T-helper 2 cell treated with Interferon-gamma antibody and Interleukin-4, amounts not matched to agents 5 μg/mL and 100 μg/mL, for 36 hours (primary cell): ENCODE results near the gene POGZ.
"Not testable (repeated sequence)": the region's sequence is repeated elsewhere in the genome, so short reads cannot be mapped to it uniquely, and the experiment has no call there.

ENCODE experiments used
- DNase-seq: peaks from one replicate; pipeline ENCODE4 v3.0.0; 2021; ENCODE audit warnings: low spot score
- H3K27ac Mint-ChIP-seq: one replicate; pipeline ENCODE4 v1.8.0; 2021; ENCODE audit warnings: mild to moderate bottlenecking, mixed read lengths
- H3K27me3 Mint-ChIP-seq: one replicate; pipeline ENCODE4 v1.8.0; 2021; ENCODE audit warnings: low read depth, mixed read lengths
- H3K36me3 Mint-ChIP-seq: one replicate; pipeline ENCODE4 v1.8.0; 2021; ENCODE audit warnings: low read depth, mixed read lengths
- H3K4me1 Mint-ChIP-seq: one replicate; pipeline ENCODE4 v1.8.0; 2021; ENCODE audit warnings: low read depth, mixed read lengths
- H3K4me3 Mint-ChIP-seq: one replicate; pipeline ENCODE4 v1.8.0; 2022; ENCODE audit warnings: mild to moderate bottlenecking, moderate library complexity, mixed read lengths
- H3K9me3 Mint-ChIP-seq: one replicate; pipeline ENCODE4 v1.8.0; 2021; ENCODE audit warnings: mixed read lengths

POGZ gene

GRCh38 chr1:151458802-151459330 is 428 bp downstream of the POGZ start:
- Mint-ChIP-seq H3K36me3 (peaks cover 7% of the 10 kb centered on the region), H3K27me3 (peaks cover 18% of the 10 kb centered on the region), H3K27ac (peak overlapping the region; percentile 95), H3K4me1 (peaks cover 14% of the 10 kb centered on the region), H3K4me3 (peak overlapping the region; percentile 81), H3K9me3 (no peaks in the 10 kb centered on the region)
- DNase-seq, result peak; percentile 41

DNA sequence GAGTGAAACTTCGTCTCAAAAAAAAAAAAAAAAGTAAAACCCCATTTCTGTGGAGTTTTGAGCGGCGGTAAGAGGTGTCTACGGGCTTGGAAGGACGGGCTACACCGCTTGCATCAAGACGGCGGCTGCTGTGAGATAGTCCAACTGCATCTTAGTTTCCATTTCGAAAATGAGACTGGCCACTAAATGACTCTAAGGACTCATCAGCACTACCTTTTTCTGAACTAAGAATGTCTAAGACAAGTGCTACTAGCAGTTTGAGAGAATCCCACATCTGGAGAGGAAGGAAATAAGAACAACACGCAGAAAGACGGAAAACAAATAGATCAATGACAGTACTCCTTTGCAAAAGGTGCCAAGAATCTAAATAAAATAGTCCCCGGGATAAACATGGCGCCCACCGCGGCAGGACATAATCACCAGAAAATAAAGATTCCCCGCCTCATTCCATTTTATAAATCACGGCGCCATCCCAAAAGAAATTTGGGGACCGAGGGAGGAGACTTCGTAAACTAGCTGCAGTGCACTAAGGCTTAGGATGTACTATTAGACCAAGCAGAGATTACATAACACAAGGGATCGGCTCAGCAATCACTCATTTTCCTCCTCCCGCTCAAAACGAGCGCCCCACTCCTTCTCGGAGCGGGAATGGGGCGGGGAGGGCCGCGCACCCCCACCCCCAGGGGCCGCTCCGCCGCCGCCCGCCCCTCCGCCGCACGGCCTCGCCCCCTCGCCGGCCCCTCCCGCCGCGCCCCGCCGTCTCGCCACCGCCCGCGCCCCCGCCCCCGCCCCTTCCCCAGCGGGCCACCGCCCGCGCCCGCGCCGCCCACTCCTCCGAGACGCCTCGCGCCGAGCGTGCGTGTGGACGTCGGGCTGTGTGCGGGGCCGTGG is 1.1 kb downstream of the POGZ start:
- Mint-ChIP-seq H3K9me3 (no peaks in the 10 kb centered on the region), H3K27me3 (peaks cover 14% of the 10 kb centered on the region), H3K4me1 (peaks cover 14% of the 10 kb centered on the region), H3K36me3 (peaks cover 8% of the 10 kb centered on the region), H3K4me3 (peak overlapping the region; percentile 94), H3K27ac (peak overlapping the region; percentile 99)
- DNase-seq, result peak; percentile 45

DNA sequence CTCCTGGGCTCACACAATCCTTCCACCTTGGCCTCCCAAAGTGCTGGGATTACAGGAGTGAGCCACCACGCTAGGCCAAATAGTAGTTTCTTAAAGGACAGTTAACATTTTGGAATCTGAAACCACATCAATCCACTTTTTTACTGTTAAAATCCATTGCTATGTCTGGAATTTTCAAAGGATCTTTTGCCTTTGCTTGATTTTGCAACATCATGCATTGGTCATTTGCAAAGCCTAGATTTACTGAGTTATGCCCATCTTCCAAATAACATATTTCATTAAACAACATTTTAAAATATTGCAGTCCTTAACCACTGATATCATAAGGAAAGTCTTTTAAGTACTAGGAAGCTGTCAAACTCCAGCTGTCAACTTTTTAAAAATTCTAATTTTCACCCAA is 3.3 kb downstream of the POGZ start:
- H3K4me3 Mint-ChIP-seq, result no peak overlapping the region
- no peak overlapping the region for H3K27ac Mint-ChIP-seq
- DNase-seq, result no peak
- no peaks in the 10 kb centered on the region for H3K27me3 Mint-ChIP-seq
- peaks cover 14% of the 10 kb centered on the region for H3K4me1 Mint-ChIP-seq
- peaks cover 8% of the 10 kb centered on the region for H3K36me3 Mint-ChIP-seq
- no peaks in the 10 kb centered on the region for H3K9me3 Mint-ChIP-seq

DNA sequence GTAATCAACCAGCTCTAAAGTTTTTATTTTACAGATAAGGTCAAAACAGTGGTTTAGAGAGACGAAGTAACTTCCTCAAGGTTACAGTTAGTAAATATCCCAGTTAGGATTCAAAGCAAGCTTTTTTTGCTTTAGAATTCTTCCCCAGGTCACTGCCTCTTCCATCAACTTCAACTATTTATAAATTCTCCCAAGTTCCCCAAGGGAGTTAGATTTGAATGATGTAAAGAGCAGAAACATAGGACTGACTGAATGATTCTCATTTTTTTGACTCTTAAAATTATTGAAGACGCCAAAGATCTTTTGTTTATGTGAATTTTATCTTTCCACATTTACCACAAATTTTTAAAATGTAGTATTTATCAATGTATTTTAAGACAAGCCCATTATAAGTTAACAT is 4.1 kb downstream of the POGZ start:
- no peaks in the 10 kb centered on the region for H3K27me3 Mint-ChIP-seq
- H3K4me3 Mint-ChIP-seq, result no peak overlapping the region
- no peaks in the 10 kb centered on the region for H3K9me3 Mint-ChIP-seq
- peaks cover 11% of the 10 kb centered on the region for H3K36me3 Mint-ChIP-seq
- DNase-seq, result no peak
- no peak overlapping the region for H3K27ac Mint-ChIP-seq
- H3K4me1 Mint-ChIP-seq, result peaks cover 16% of the 10 kb centered on the region

GRCh38 chr1:151447696-151448095 is 11.6 kb downstream of the POGZ start:
- H3K36me3 Mint-ChIP-seq, result peaks cover 13% of the 10 kb centered on the region
- peaks cover 34% of the 10 kb centered on the region for H3K4me1 Mint-ChIP-seq
- no peaks in the 10 kb centered on the region for H3K27me3 Mint-ChIP-seq
- H3K9me3 Mint-ChIP-seq, result no peaks in the 10 kb centered on the region
- H3K4me3 Mint-ChIP-seq, result no peak overlapping the region
- no peak for DNase-seq
- H3K27ac Mint-ChIP-seq, result no peak overlapping the region

GRCh38 chr1:151444783-151445177 is 14.5 kb downstream of the POGZ start:
- no peak for DNase-seq

GRCh38 chr1:151443846-151444782 is 15.2 kb downstream of the POGZ start:
- DNase-seq, result peak; percentile 59
- Mint-ChIP-seq H3K9me3 (no peaks in the 10 kb centered on the region), H3K4me3 (no peak overlapping the region), H3K4me1 (peaks cover 38% of the 10 kb centered on the region), H3K27ac (peak overlapping the region; percentile 62), H3K36me3 (peaks cover 13% of the 10 kb centered on the region), H3K27me3 (no peaks in the 10 kb centered on the region)

More at GRCh38 chr1:151444783-151445177, 14.5 kb downstream of the POGZ start:
- Mint-ChIP-seq H3K4me1 (peaks cover 40% of the 10 kb centered on the region), H3K27me3 (no peaks in the 10 kb centered on the region), H3K36me3 (peaks cover 15% of the 10 kb centered on the region), H3K27ac (peak overlapping the region; percentile 26), H3K9me3 (no peaks in the 10 kb centered on the region), H3K4me3 (no peak overlapping the region)

DNA sequence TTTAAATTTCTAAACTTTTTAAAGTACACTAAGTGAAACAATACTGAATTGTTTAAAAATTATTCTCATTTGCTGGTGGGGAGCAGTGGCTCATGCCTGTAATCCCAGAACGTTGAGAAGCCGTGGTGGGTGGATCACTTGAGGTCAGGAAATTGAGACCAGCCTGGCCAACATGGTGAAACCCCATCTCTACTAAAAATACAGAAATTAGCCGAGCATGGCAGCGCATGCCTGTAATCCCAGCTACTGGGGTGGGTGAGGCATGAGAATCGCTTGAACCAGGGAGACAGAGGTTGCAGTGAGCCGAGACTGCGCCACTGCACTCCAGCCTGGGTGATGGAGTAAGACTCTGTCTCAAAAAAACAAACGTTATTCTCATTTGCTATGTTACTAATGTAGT is 21.9 kb downstream of the POGZ start:
- H3K4me3 Mint-ChIP-seq, H3K36me3 Mint-ChIP-seq, DNase-seq, H3K27ac Mint-ChIP-seq, H3K9me3 Mint-ChIP-seq, H3K27me3 Mint-ChIP-seq: not testable (repeated sequence)
- H3K4me1 Mint-ChIP-seq, result peaks cover 10% of the 10 kb centered on the region

GRCh38 chr1:151436985-151437384 is 22.3 kb downstream of the POGZ start:
- Mint-ChIP-seq H3K36me3 (peaks cover 9% of the 10 kb centered on the region), H3K4me3 (no peak overlapping the region), H3K27ac (no peak overlapping the region), H3K27me3 (no peaks in the 10 kb centered on the region), H3K9me3 (no peaks in the 10 kb centered on the region), H3K4me1 (peaks cover 10% of the 10 kb centered on the region)
- no peak for DNase-seq

DNA sequence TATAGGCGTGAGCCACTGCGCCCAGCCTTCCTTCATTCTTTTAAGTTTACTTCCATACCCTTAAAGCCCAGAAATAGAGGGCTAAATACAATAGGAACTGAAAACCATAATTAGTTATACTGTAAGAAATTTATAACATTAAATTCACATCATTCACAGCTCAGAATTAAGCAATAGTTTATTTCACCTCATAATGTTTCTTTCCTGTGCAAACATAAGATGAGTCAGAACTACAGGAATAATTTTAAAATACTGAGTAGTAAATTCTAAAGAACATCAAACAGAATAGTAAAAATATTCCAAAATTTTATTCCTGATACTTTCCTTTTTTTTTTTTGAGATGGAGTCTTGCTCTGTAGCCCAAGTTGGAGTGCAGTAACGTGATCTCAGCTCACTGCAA is 24.1 kb downstream of the POGZ start:
- H3K36me3 Mint-ChIP-seq, result peaks cover 7% of the 10 kb centered on the region
- H3K27ac Mint-ChIP-seq, result no peak overlapping the region

GRCh38 chr1:151433827-151434226 is 25.5 kb downstream of the POGZ start:
- H3K36me3 Mint-ChIP-seq, result peaks cover 15% of the 10 kb centered on the region
- DNase-seq, H3K27me3 Mint-ChIP-seq, H3K27ac Mint-ChIP-seq, H3K4me1 Mint-ChIP-seq, H3K4me3 Mint-ChIP-seq, H3K9me3 Mint-ChIP-seq: not testable (repeated sequence)

More for the DNA sequence above, 24.1 kb downstream of the POGZ start:
- DNase-seq, result no peak
- no peaks in the 10 kb centered on the region for H3K27me3 Mint-ChIP-seq
- H3K9me3 Mint-ChIP-seq, result no peaks in the 10 kb centered on the region
- H3K4me1 Mint-ChIP-seq, result peaks cover 3% of the 10 kb centered on the region
- no peak overlapping the region for H3K4me3 Mint-ChIP-seq

GRCh38 chr1:151428068-151428467 is 31.2 kb downstream of the POGZ start:
- no peak for DNase-seq
- no peaks in the 10 kb centered on the region for H3K27me3 Mint-ChIP-seq
- H3K9me3 Mint-ChIP-seq, result no peaks in the 10 kb centered on the region
- H3K4me1 Mint-ChIP-seq, result no peaks in the 10 kb centered on the region
- H3K4me3 Mint-ChIP-seq, result no peak overlapping the region
- peaks cover 51% of the 10 kb centered on the region for H3K36me3 Mint-ChIP-seq
- H3K27ac Mint-ChIP-seq, result no peak overlapping the region

DNA sequence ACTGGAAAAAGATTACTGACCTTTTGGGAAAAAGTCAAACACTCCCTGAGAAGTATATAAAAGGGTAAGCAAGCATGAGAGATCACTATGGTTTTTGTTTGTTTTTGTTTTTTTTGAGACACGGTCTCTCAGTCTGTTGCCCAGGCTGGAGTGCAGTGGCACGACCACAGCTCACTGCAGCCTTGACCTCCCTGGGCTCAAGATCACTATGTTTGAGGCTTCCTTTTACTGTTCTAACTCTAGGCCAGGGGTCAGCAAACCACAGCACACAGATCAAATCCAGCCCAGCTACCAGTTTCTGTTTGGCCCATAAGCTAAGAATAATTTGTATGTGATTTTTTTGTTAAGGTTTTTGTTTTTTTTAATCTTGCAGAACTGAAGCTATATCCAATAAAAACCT is 34.2 kb downstream of the POGZ start:
- H3K36me3 Mint-ChIP-seq, result peaks cover 59% of the 10 kb centered on the region
- no peak overlapping the region for H3K4me3 Mint-ChIP-seq
- H3K4me1 Mint-ChIP-seq, result no peaks in the 10 kb centered on the region
- H3K27ac Mint-ChIP-seq, result no peak overlapping the region
- no peak for DNase-seq
- H3K27me3 Mint-ChIP-seq, result no peaks in the 10 kb centered on the region
- H3K9me3 Mint-ChIP-seq, result no peaks in the 10 kb centered on the region

GRCh38 chr1:151419819-151420218 is 39.5 kb downstream of the POGZ start:
- H3K27ac Mint-ChIP-seq, result no peak overlapping the region
- no peak for DNase-seq
- H3K4me3 Mint-ChIP-seq, result no peak overlapping the region
- H3K36me3 Mint-ChIP-seq, result peaks cover 40% of the 10 kb centered on the region
- no peaks in the 10 kb centered on the region for H3K27me3 Mint-ChIP-seq
- H3K4me1 Mint-ChIP-seq, result no peaks in the 10 kb centered on the region
- no peaks in the 10 kb centered on the region for H3K9me3 Mint-ChIP-seq
